ENCODE results near the gene HLA-E. TPM values are rescaled to one million over a fixed set of nuclear protein-coding genes. Genes with fewer than 3 reads are reported as not detected.

HLA-E gene
- 249 and 271 TPM in 2 replicates for total RNA-seq
- polyA plus RNA-seq = 277 and 298 TPM in 2 replicates
- polyA plus RNA-seq (2011; cell fraction: cytosol; rRNA removed) = 254 and 295 TPM in 2 replicates
- 225 and 229 TPM in 2 replicates for polyA plus RNA-seq (2011; cell fraction: nucleus; rRNA removed)
- 225 and 308 TPM in 2 replicates for polyA plus RNA-seq (2012)
- 251 and 253 TPM in 2 replicates for polyA minus RNA-seq
- 24.6 TPM for polyA minus RNA-seq (2011; cell fraction: cytosol; rRNA and poly(A)+ RNA removed)
- polyA minus RNA-seq (2011; cell fraction: nucleus; rRNA and poly(A)+ RNA removed) = 74.0 and 113 TPM in 2 replicates
- Bru-seq, nascent RNA = percentile 96 among the genes with signal in this experiment
- BruChase-seq, experiment 1, labeled RNA remaining after a 6-hour chase = percentile 99 among the genes with signal in this experiment
- BruChase-seq, experiment 2, labeled RNA remaining after a 2-hour chase = percentile 99 among the genes with signal in this experiment
- long read RNA-seq, transcript HLA-E-201 (8 exons, 2,601 nt) = major isoform, 509 of 668 reads
- long read RNA-seq, partial matches to known transcripts = 130 of 668 reads
- long read RNA-seq, other reads (novel, unspliced or antisense) = 29 of 668 reads

DNA sequence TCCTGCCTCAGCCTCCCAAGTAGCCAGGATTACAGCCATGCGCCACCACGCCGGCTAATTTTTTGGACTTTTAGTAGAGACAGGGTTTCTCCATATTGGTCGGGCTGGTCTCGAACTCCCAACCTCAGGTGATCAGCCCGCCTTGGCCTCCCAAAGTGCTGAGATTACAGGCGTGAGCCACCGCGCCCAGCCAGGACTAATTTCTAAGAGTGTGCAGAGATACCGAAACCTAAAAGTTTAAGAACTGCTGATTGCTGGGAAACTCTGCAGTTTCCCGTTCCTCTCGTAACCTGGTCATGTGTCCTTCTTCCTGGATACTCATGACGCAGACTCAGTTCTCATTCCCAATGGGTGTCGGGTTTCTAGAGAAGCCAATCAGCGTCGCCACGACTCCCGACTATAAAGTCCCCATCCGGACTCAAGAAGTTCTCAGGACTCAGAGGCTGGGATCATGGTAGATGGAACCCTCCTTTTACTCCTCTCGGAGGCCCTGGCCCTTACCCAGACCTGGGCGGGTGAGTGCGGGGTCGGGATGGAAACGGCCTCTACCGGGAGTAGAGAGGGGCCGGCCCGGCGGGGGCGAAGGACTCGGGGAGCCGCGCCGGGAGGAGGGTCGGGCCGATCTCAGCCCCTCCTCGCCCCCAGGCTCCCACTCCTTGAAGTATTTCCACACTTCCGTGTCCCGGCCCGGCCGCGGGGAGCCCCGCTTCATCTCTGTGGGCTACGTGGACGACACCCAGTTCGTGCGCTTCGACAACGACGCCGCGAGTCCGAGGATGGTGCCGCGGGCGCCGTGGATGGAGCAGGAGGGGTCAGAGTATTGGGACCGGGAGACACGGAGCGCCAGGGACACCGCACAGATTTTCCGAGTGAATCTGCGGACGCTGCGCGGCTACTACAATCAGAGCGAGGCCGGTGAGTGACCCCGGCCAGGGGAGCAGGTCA, at the start of gene HLA-E:
HLA-E (plus strand) TSS at position 429 of the 945 bp plus-strand sequence; CDS start at position 452, 23 bp downstream.
- TSS peak; percentile 86 for BruUV-seq (replicated peaks)
- ChIA-PET POLR2A (interaction anchor here (1.1 to 1.4 kb wide), 2 partner anchors 43 to 53 kb away, joined by 9 read pairs; no protein-coding TSS in a partner anchor), CTCF (interaction anchor here (1.3 to 8.3 kb wide), 3 partner anchors 38 to 54 kb away, joined by 4 to 134 read pairs (median 27); no protein-coding TSS in a partner anchor)
- no peaks in the 10 kb centered on the region for H3K9me1 ChIP-seq (replicated peaks; ENCODE audit: control insufficient read depth, extremely low read depth, insufficient read depth, low read length)
- dilution Hi-C loops (cut with MboI; ENCODE audit: extremely low pct_ligation_motif_present, low sequenced_read_pairs) = no loop called here
- peak within 1 kb of the TSS; percentile 64 for H3K4me2 ChIP-seq (ENCODE audit: insufficient read depth, low read length)
- peak within 1 kb of the TSS; percentile 76 to 94 (median 92) for H3K4me3 ChIP-seq (replicated peaks in 1 of 3; ENCODE audit: insufficient read depth in 1 of 3, low read depth in 1 of 3, low read length in 3 of 3)
- intact Hi-C loops (cut with micrococcal nuclease) = loop anchor here (1.0 to 10.0 kb wide), 5 partner anchors 27 to 595 kb away; no protein-coding TSS in a partner anchor
- H3K4me1 ChIP-seq (ENCODE audit: control insufficient read depth, extremely low read depth, insufficient read depth, low read length) = peaks cover 20% of the 10 kb centered on the region
- peaks cover 32% of the 10 kb centered on the region for H3K79me2 ChIP-seq (ENCODE audit: control insufficient read depth, insufficient read depth, low read length)
- H2AFZ ChIP-seq (ENCODE audit: low read depth, low read length) = peak within 1 kb of the TSS; percentile 70
- peak within 1 kb of the TSS; percentile 92 for H3K27ac ChIP-seq (ENCODE audit: insufficient read depth, low read depth, low read length)
- no peaks in the 10 kb centered on the region for H3K9me3 ChIP-seq (replicated peaks; ENCODE audit: control insufficient read depth, insufficient read depth, low read length)
- peak; percentile 99 for DNase-seq (ENCODE audit: low read depth, low spot score)
- peak; percentile 100 for FAIRE-seq
- peaks cover 4% of the 10 kb centered on the region for H4K20me1 ChIP-seq (replicated peaks; ENCODE audit: control insufficient read depth, extremely low read depth, insufficient read depth, low read length)
- H3K36me3 ChIP-seq (ENCODE audit: control insufficient read depth in 2 of 2, extremely low read depth in 1 of 2, insufficient read depth in 2 of 2, low read length in 2 of 2) = peaks cover 23 to 30% of the 10 kb centered on the region in 2 experiments
- H3K9ac ChIP-seq (replicated peaks; ENCODE audit: extremely low read depth, insufficient read depth, low read length) = peak within 1 kb of the TSS; percentile 95
- TF ChIP-seq POLR2AphosphoS5 (IDR thresholded peaks at IDR 0.05; ENCODE audit: insufficient read depth, low read depth, low read length) (peak; percentile 96), POLR2A (IDR thresholded peaks at IDR 0.05; ENCODE audit: low read depth, low read length) (peak; percentile 99), JUN (IDR thresholded peaks at IDR 0.05; ENCODE audit: borderline replicate concordance, insufficient read depth, insufficient read length, low read depth) (no peak), FOS (IDR thresholded peaks at IDR 0.05; ENCODE audit: borderline replicate concordance, insufficient read depth, low read length) (no peak)
- TF ChIP-seq, protein P1, sequence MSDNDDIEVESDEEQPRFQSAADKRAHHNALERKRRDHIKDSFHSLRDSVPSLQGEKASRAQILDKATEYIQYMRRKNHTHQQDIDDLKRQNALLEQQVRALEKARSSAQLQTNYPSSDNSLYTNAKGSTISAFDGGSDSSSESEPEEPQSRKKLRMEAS (IDR thresholded peaks at IDR 0.05; ENCODE audit: insufficient read depth, insufficient read length) = peak; percentile 65
- TF ChIP-seq, protein P2, sequence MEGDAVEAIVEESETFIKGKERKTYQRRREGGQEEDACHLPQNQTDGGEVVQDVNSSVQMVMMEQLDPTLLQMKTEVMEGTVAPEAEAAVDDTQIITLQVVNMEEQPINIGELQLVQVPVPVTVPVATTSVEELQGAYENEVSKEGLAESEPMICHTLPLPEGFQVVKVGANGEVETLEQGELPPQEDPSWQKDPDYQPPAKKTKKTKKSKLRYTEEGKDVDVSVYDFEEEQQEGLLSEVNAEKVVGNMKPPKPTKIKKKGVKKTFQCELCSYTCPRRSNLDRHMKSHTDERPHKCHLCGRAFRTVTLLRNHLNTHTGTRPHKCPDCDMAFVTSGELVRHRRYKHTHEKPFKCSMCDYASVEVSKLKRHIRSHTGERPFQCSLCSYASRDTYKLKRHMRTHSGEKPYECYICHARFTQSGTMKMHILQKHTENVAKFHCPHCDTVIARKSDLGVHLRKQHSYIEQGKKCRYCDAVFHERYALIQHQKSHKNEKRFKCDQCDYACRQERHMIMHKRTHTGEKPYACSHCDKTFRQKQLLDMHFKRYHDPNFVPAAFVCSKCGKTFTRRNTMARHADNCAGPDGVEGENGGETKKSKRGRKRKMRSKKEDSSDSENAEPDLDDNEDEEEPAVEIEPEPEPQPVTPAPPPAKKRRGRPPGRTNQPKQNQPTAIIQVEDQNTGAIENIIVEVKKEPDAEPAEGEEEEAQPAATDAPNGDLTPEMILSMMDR (IDR thresholded peaks at IDR 0.05; ENCODE audit: extremely low read depth in 1 of 2, insufficient read depth in 1 of 2, low read depth in 1 of 2, low read length in 2 of 2) = no peak
- no peaks in the 10 kb centered on the region for H3K27me3 ChIP-seq (ENCODE audit: control insufficient read depth in 2 of 2, insufficient read depth in 2 of 2, low read length in 2 of 2)
